ENCODE data around the gene ACSF2. TPM values are rescaled to one million over a fixed set of nuclear protein-coding genes. Genes with fewer than 3 reads are reported as not detected.
"Not testable (repeated sequence)": the region's sequence is repeated elsewhere in the genome, so short reads cannot be mapped to it uniquely, and the experiment has no call there.

The ACSF2 gene
- total RNA-seq, 1 donor from 2014 or later, result 29.9 TPM

DNA sequence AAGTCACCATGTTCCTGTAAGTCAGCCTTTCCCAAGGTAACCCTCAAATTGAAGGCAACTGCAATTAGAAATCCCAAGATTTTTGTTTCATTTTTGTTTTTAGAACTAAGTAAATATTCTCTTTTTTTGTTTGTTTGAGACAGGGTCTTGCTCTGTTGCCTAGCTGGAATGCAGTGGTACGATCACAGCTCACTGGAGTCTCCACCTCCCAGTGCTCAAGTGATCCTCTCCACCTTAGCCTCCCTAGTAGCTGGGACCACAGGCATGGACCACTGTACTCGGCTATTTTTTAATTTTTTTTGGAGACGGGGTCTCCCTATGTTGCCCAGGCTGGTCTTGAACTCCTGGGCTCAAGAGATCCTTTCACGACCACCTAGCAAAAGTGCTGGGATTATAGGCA is 18.1 kb upstream of the ACSF2 start:
- DNase-seq (ENCODE audit: low read depth), result no peak

DNA sequence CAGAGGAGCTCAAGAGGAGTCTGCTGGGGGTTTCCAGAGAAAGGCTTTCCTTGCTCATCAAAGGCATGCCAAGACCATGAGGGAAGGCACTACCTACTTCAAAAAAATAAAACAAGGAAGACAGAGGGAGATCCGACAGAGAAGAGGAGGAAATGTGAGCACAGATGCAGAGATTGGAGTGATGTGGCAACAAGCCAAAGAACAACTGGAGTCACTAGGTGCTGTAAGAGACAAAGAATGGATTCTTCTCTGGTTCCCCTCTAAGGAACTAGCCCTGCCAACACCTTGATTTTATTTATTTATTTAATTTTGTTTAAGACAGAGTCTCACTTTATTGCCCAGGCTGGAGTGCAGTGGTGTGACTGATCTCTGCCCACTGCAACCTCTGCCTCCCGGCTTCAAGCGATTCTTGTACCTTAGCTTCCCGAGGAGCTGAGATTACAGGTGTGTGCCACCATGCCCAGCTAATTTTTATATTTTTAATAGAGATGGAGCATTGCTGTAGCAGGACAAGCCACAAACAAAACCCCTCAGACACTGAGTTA is 13.8 kb upstream of the ACSF2 start:
- no peak for DNase-seq (ENCODE audit: low read depth)

GRCh38 chr17:50414808-50415207 is 11.2 kb upstream of the ACSF2 start:
- DNase-seq (ENCODE audit: low read depth), result no peak

DNA sequence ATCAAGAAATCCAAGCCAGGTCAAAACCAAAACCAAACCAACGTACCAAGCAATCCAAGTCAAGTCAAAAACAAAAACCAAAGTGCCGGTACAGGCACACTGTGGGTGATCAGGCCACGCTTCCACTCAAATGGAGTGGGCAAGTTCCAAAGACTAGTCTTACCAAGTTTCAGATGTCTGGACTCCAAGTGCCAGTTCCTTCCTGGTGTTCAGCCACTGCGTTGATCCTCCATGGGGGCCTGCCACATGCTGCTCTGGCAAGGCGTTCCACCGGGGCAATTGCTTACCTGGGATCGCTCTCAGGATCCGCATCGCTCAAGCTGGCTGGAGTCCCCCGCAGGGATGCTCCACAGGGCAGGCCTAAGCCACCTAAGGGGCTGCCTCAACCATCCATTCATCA is 6.4 kb upstream of the ACSF2 start:
- not testable (repeated sequence) for DNase-seq (ENCODE audit: low read depth)

DNA sequence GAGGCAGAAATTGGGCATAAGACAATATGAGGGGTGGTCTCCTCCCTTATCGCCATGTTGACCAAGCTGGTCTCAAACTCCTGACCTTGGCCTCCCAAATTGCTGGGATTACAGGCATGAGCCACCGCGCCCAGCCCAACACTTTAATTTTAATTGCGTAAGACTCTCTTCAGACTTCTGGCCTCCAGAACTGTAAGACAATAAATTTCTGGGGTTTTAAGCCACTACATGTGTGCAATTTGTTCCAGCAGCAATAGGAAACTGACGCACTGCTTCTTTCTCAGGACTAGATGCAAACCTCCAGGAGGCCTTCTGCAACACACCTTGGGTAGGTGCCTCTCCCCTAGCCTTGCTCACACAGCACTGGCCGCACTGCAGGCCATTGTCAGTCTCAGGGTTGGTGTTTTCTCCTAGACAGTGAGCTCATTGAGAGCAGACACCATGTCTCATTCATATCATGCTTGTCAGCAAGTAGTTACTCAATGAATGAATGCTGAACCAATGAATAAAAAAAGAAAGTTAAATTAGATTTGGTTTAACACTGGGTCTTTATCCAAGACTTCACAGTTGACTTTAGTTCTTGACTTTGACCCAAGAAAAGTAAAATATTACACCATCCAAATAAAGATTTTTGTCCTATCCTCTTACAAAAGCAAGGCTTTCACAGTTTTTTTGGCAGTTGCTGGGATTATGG is 5.5 kb upstream of the ACSF2 start:
- no peak for DNase-seq (ENCODE audit: low read depth)

DNA sequence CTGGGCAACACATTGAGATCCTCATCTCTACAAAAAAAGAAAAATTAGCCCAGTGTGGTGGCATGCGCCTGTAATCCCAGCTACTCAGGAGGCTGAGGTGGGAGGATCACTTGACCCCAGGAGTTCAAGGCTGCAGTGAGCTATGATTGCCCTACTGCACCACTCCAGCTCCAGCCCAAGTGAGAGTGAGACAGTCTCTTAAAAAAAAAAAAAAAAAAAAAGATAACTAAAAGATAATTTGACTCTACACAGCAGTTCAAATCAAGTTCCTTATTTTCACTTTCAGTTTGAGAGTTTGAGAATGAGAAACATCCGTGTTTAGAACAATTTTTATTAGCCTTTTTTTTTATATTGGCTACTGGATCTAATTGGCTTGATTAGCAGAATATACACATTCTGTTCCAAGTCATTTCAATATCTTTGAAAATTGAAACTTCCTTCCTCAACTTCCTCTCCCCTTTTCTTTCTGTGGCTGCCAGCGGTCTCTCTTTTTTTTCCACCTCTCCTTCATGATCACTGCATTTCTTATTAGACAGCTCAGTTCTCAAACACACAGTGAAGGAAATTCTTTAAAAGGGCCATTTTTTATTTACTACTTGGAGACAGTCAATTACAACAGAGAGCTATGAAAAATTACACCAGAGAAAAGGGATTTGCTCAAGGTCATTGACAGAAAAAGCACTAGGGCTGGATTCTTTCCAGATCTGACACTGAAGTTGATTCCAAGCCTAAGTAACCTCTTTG is 4.5 kb upstream of the ACSF2 start:
- no peak for DNase-seq (ENCODE audit: low read depth)

- no peak for DNase-seq (ENCODE audit: low read depth)
Measured at GRCh38 chr17:50422738-50423137, 3.3 kb upstream of the ACSF2 start.

DNA sequence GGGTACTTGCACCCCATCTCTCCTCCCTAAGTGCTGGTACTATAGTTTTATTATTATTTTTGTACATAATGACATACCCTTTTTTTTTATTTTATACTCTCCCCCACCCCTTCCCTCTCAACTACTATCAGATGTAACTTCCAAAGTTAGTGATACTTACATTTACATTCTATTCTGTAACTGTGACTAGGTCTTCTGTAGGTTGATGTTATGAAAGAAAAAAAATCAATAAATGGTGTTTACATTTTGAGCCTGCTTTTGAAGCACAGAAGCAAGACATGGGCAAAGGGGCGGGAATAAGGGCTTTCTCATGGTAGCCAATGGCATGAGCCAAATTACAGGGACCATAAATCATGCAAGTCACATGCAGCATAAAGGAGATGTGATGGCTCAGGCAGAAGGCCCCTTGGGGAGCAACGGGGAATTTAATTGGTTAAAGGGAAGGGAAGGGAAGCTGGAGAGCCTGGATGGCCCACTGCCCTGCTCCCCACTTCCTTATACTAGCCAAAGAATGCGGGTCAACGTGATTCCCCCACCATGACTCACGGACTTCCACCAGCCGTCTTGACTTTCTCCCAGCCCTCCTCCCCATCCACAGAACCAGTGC is 2.4 kb upstream of the ACSF2 start:
- peak; percentile 74 for DNase-seq (ENCODE audit: low read depth)

DNA sequence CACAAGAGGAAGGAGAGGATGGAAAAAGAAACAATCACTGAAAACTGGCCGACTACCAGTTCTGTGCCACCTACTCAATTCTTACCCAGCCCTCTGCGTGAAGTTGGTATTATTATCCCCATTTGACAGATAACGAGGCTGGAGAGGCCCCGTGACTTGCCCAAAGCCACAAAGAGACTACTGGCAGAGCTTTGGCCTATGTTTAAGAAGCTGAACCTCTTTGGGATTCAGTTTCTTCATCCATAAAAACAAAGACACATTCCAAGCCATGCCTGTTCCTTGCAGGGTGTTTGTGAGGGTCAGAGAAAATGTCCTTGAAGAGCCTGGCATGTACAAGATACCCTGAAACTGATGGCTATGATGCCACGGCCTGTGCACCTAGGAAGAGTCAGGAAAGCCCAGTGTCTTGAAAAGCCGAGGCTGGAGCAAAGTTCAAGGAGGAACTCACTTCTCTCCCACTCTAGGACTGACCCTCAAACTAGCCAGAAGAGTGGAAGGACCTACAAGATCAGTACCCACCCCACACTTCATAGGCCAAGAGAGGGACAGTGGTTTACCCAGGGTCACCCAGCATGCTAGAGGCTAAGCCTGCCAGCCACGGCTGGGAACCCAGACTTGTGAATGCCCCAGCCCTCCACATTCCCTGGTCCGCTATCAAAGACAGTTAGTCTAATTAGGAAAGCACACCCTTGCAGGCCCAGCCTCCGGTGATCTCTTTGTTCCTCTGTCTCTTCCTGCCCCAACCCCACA is 1.6 kb upstream of the ACSF2 start:
- DNase-seq (ENCODE audit: low read depth), result no peak

DNA sequence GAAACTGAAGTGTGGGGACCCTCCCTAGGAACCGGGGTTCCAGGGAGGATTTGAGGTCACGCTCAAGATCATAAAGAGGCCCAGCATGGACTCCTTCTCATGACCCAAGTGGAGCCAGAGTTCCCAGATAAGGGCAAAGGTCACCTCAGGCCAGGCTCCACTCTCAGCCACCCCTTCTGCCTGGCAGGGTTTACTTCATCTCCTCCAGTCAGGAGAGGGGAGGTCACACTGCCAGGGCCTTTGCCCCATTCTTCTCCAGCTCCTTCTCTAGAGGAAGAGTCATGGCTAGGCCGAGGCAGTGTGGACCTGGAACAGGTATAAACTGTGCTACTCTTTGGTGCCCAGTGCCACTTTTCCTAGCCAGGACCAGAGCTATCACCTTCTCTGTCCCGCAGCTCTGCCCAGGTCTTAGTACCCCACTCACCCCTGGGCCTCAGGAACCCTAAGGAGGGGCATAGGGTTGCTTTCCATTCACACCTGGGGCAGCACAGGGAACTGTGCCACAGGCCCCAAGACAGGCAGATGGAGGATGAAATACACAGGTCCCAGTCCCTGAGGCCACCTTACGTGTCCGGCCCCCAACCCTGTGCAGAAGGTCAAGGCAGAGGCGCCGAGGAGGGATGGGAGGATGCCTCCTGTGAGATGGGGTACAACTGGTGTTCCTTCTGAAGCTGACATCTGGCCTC is 879 bp upstream of the ACSF2 start:
- DNase-seq (ENCODE audit: low read depth), result no peak

DNA sequence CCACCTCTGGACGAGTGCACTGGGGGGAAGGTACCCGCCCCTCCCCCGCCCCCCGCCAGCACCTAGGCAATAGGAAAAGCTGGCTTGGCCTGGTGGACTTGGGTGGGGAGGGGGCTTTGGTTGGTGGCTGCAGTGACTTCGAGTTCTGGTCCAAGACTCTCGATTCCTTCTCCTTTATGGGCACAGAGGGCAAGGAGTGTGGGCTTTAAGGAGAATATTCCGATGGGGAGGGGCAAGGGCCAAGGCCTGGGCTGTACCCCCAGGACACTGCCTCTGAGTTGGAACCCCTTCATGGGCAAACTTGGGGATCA is 409 bp downstream of the ACSF2 start:
- no peak for DNase-seq (ENCODE audit: low read depth)

DNA sequence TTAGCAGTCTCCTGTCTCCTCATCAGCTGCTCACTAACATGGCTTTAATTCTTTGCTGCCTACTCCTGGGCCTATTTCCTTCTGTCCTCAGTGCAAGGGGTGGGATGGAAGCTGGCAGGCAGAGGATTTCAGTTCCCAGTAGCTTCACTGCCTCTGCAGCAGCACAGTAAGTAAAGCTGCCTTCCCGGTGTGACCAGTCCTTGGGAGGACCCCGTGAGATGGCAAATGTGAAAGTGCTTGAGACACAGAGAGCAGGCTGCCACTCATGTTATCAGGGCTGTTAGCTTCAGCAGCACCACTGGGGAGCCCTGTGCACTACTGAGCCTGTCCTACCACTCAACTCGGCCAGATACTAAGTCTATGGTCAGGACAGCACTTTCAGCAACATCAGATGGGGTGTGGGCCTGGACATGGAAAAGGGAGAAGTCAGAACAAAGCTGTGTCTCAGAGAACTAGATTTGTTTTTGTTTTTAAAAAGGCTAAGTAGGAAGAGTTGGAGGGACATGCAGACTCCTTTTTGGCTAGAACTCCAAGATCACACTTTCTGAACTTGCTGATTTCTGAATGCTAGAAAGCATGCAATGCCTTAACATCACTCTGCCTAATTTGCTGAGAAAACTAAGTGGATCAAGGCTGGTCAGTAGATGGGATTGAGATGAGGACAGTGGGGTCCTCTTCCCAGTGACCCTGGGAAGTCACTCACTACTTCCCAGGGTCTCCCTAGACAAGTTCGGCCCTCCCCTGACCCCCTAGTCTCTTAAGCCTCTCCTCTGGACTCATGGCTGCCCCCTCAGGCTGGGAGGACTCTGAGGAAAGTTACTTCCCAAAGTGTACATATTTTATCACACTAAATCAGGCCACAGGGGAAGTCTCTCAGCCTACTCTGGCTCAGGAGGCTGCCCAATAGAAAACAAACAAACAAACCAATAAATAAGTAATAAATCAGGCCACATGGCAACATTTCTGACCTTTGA is 1.1 kb downstream of the ACSF2 start:
- peak; percentile 22 for DNase-seq (ENCODE audit: low read depth)

DNA sequence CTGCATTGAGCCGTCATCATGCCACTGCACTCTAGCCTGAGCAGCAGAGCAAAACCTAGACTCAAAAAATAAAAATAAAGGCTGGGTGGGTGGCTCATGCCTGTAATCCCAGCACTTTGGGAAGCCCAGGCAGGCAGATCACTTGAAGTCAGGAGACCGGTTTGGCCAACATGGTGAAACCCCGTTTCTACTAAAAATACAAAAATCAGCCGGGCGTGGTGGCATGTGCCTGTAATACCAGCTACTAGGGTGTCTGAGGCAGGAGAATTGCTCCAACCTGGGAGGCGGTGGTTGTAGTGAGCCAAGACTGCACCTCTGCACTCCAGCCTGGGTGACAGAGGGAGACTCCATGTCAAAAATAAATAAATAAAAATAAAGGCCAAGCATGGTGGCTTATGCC is 2.1 kb downstream of the ACSF2 start:
- DNase-seq (ENCODE audit: low read depth), result not testable (repeated sequence)

GRCh38 chr17:50428831-50429424 is 2.9 kb downstream of the ACSF2 start:
- DNase-seq (ENCODE audit: low read depth), result no peak

DNA sequence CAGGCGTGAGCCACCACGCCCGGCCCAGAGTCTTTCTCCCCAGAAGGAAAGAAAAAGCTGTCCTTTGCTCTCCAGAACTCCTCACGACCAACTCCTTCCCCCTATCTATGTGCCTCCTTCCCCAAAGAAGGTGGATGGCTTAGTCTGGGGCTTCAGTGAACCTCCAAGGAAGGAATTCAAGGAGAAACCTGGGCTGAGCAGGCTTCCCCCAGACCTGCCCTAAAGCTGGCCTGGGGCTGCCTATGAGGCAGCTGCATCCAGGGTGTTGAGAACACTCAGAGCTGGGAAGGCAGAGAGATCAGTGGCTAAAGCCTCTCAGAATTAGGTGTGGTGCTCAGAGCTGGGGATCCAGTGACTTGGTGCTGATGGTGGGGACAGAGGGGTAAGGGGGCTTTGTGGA is 3.8 kb downstream of the ACSF2 start:
- no peak for DNase-seq (ENCODE audit: low read depth)

DNA sequence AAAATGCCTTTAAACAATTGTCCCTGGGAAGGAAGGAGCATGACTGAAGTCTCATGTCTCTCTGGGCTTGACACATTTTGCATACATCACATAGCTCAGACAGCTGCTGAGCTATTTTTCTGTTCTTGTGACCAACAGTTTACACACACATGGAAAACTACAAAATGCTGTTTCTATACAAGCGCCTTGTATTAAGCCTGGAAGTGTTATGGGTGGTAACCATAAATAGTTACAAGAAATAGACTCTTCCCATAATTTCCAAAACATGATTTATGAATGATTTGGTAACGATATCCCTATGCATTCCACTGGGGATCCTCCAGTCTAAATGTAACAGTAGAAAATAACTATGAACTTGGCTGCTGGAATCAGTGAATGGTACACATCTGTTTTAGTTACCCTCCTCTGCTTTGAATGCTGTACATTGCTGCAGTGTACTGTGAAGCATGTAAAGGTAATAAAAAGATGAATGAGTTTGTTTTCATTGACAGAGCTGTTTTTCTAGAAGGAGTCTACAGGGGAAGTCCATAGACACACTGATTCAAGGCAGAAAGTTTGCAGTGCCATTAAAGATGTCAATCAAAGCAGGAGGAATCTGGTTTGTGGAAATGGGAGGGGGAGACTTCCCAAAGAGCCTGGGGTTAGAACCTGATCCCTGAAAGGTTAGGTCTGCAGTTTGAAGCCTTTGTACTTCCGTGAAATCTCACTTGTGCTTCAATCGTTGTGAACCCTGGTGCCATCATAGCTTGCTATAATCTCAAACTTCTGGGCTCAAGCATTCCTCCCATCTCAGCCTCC is 5.0 kb downstream of the ACSF2 start:
- DNase-seq (ENCODE audit: low read depth), result no peak

DNA sequence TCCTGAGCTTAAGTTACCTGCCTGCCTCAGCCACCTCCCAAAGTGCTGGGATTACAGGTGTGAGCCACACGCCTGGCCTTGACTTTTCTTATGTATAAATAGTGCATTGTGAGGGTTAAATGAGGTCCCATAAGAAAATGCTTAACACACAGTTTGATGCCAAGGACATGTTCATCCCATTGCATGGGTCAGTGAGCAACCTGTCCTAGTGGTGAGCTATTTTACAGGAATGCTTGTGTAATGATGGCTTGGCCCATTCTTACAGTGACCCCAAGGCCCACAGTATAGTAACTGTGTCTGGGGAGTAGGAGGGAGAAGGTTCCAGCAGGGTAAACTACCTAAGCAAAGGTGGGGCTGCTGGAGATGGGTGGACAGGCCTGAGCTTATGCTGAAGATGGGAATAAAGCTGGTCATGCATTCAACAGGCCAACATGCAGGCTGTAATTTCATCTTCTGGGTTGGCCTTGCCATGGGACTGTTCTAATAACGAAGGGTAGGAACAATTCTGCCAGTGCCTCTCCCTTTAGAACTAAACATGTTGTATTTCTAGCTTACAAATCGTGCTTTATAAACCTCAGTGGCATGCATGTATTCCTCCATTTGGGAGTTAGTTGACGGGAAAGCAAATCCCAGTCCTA is 6.2 kb downstream of the ACSF2 start:
- no peak for DNase-seq (ENCODE audit: low read depth)

DNA sequence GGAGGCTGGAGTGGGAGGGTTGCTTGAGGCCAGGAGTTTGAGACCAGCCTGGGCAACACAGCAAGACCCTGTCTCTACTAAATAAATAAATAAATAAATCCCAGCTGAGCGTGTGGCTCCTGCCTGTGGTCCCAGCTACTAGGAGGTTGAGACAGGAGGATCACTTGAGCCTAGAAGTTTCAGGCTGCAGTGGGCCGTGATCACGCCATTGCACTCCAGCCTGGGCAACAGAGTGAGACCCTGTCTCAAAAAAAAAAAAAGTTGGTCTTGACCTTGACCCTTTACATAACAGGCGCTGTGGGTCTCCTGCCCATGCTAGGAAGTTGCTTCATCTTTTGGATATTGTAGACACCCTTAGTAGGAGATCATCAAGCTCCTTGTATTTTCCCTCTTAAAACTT is 11.4 kb downstream of the ACSF2 start:
- no peak for DNase-seq (ENCODE audit: low read depth)
